ENCODE measurements around the gene WNT7A.
"Not testable (repeated sequence)": the region's sequence is repeated elsewhere in the genome, so short reads cannot be mapped to it uniquely, and the experiment has no call there.

WNT7A gene

DNA sequence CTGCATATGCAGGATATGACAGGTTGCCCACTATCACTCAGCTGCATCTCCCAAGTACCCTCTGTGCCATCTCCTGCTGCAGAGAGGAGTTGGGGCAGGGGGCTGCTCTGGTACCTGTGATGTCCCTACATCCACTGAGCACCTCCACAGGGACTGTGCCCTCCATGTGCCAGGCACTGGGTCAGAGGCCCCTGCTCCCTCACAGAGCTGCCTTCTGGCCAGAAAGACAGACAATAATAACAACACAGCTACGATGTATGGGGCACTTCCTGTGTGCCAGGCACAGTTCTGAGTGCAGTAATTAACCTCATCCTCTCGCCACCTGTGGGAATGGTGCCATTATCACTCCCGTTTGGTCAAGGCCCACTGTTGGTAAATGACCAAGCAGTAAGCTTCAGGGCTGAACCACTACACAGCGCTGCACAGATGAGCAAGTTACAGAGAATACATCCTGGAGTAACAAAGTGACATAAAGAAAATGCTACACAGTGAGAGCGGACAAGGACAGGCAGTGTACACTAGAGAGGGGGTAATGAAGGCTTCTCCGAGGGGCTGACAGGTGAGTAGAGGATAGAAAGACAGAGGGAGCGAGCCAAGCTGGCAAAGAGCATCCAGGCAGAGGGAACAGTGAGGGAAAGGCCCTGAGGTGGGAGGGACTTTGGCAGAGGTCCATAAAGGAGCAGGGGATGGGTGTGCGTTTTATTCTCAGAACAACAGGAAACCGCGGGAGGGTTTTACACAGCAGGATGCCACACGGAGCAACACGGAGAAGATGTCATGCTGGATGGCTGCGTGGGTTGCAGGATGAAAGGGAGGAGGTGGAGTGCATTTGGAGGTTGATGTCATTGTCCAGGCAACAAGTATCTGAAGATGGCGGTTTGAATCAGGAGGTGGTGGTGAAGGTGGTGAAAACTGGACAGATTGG, 13.6 kb downstream of the WNT7A start:
- in situ Hi-C loops (cut with MboI; ENCODE audit: low sequenced_read_pairs) = no loop called here

DNA sequence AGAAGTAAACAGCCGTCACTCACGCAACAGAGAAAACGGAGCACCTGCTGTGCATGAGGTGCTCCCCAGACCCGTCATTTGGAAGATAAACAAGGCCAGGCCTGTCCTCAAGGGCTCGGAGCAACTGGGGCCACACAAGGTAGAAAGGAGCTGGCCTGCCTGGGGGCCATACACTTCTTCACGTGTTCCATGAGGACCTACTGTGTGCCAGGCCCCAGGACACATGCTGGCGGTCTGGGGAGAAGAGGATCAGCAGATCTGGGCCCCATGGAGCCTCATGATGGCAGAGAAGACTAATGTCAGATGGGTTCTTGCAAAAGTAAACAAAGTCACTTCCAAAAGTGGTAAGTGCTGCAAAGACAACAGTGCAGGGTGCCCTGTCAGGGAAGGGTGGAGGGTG, 14.3 kb downstream of the WNT7A start:
- in situ Hi-C loops (cut with MboI; ENCODE audit: low sequenced_read_pairs) = no loop called here

DNA sequence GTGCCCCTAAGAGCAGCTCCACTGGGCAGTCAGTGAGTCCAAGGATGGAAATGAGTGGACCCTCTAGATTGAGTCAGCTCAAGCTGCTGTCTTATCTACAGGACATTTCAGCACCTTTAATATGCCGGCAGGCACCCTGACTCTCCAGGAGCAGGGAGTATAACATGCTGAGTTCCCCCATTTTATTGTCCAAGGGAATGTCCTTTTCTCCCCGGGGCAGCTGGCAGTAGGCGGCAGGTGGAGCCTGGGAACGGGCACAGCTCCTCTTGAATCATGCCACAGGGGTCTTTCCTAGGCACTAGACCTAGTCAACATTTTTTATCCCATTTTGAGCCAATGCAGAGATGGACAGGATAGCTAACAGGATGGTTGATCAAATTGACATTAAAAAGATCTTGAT, 14.8 kb downstream of the WNT7A start:
- in situ Hi-C loops (cut with MboI; ENCODE audit: low sequenced_read_pairs) = no loop called here

DNA sequence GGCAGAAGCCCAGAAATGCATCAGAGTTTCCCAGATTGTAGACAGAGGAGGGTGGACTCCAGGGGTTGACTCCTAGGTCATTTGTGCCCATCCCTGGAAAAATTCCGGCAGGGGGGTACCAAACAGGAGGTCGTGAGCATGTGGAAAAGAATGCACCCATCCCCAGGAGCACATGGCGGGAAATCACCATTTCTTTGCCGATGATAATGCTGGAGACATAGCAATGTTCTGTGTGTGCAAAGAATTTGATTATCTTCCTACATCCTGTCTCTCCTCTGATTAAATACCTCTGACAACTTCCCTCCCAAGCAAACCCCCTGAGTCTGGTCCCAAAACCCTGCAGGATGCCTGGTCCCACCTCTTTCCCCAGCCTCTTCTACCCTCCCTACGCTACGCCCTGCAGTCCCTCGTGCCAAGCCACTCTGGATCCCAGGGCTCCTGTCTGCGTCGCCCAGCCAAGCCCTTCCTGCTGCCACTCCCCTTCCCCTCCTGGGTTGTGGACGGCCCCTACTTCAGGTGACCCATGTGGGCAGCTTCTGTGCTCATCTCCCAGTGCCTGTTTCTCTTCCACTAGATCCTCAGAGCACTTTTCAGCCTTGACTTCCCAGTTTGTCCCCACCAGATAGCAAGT, 15.8 kb downstream of the WNT7A start:
- in situ Hi-C loops (cut with MboI; ENCODE audit: low sequenced_read_pairs) = no loop called here

DNA sequence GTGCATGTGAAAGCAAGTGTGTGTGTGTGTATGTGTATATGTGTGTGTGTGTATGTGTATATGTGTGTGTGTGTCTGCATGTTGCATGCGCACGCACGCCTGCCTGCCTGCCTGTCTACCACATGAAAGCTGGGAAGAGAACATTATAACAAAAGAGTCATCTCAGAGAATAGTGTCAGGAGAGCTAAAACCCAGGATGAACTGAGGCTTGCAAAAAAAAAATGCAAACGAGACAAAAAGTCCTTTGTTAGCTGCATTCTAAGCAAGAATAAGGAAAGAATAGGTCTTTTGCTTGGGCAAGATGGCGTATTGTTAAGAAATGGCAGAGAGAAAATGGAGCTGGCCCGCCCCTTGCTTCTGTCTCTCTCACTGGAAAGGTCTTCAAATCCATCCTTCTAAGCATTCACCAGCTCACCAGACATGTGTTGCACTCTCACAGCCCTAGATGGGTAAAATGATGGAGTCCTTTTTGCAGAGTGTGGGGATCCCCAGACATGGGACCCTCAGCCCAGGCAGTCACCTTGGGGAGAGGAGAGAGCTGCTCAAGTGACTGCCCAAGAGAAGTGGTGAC, 16.4 kb downstream of the WNT7A start:
- in situ Hi-C loops (cut with MboI; ENCODE audit: low sequenced_read_pairs) = no loop called here

DNA sequence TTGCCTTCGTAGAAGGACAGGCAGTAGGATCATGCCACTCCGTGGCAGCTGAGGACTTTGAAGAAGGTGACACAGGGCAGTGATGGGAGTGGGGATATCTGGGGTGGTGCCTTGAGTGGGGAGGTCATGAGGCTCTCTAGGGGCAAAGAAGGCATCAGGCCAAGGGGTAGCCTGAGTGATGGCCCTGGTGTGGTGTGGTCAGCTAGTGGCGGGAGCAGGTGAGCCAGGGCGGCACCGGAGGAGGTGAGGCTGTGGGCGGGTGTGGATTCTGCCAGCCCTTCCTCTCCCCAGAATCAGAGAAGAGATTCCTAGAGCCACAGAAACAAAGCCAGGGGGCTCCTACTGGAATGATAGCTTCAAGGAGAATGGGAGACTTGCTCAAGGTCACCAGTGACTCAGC, 18.4 kb downstream of the WNT7A start:
- in situ Hi-C loops (cut with MboI; ENCODE audit: low sequenced_read_pairs) = no loop called here

DNA sequence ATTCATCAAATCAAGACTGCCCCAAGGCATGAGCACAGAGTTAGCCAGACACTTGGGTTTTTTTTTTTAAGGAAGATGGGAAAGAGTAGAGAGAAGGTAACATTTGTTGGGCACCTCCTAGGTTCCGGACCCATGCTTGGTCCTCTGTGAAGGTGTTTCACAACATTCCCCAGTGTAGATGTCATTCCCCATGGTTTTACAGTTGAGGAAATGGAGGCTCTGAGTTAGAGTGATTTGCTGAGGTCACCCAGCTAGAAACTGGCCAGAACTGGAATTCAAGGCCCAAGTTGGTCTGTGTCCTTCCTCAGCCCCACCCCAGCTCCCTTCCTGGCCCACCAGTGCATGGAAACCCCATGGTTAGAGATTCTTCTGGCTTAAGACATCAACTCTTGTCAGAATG, 19.9 kb downstream of the WNT7A start:
- in situ Hi-C loops (cut with MboI; ENCODE audit: low sequenced_read_pairs) = no loop called here

DNA sequence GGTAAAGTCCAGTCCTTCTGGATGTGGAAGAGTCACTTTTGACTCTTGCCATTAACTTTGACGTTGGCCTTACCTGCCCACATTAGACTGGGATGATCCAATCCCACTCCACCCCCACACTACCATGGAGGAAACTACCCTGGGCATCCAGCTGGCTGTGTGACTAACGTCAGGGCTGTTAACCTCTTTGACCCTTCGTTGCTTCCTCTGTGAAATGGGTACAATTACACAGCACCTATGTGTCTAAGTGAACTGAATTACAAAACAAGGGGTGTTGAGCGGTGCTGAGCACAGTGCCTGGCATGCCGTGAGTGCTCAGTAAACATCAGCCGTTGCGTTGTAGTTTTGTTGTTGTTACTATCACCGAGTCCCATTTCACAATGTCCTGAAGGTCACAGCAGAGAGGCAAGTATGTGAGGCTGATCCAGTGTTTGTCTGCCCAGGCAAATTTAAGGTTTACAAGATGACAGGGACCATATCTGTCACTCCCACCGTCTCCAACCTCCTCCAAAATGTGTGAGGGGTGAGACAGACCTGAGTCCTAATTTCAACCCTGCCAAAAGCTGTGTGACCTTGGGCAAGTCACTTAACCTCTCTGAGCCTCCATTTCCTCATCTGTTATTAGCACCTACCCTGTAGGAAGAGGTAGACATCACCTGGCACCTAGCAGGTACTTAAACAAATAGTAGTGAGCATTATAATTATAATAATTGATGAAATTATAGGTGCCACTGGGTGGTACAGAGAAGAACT, 20.9 kb downstream of the WNT7A start:
- in situ Hi-C loops (cut with MboI; ENCODE audit: low sequenced_read_pairs) = no loop called here

DNA sequence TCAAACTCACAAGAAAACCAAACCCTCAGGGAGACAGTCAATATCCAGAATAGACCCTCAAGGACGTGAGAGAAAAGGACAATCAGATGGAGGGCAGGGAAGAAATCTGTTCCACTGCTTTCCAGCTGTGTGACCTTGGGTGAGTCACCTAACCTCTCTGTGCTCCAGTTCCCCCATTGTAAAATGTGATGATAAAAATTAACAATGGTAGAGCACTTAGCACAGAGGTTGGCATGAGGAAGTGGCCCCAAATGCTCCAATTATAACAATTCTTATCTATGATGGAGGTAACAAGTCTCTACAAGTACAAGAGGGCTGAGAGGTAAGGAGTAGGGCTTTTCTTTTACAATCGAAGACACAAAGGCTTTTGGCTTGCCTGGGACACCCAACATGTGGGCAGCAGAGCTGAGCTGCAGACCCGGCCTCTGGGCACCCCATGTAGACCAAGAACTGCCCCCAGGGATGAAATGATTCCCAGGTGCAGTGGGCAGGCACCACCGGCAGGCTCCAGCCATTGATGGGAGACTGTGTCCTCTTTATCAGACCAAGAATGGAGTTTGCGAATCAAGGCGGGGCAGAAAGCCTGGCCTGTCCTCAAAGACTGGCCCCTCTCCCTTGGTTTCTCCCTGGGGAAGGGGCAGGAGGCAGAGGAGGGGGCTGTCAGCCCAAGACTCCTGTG, 22.0 kb downstream of the WNT7A start:
- in situ Hi-C loops (cut with MboI; ENCODE audit: low sequenced_read_pairs) = no loop called here

DNA sequence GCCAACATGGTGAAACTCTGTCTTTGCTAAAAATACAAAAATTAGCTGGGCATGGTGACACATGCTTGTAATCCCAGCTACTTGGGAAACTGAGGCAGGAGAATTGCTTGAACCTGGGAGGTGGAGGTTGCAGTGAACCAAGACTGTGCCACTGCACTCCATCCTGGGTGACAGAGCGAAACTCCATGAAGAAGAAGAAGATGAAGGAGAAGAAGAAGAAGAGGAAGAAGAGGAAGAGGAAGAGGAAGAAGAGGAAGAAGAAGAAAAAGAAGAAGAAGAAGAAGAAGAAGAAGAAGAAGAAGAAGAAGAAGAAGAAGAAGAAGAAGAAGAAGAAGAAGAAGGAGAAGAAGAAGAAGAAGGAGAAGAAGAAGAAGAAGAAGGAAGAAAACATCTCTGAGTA, 23.2 kb downstream of the WNT7A start:
- in situ Hi-C loops (cut with MboI; ENCODE audit: low sequenced_read_pairs) = not testable (repeated sequence)

DNA sequence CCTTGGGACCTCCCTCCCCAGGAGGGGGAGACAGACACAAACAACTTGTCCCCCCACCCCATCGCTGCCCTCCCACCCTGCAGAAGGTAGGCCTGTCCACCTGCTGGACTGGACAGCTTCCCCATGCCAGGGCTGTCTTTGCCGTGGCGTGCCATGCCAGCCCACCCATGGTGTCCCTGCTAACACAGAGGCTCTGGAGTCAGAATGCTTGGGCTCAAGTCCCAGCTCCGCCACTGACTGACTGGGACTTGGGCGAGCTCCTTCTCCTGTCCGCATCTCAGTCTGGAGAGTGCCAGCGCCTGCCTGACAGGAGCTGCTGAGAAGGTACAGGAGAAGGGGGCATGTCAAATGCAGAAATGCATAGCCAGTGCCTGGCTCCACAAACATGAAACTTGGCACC, 23.9 kb downstream of the WNT7A start:
- in situ Hi-C loops (cut with MboI; ENCODE audit: low sequenced_read_pairs) = no loop called here

DNA sequence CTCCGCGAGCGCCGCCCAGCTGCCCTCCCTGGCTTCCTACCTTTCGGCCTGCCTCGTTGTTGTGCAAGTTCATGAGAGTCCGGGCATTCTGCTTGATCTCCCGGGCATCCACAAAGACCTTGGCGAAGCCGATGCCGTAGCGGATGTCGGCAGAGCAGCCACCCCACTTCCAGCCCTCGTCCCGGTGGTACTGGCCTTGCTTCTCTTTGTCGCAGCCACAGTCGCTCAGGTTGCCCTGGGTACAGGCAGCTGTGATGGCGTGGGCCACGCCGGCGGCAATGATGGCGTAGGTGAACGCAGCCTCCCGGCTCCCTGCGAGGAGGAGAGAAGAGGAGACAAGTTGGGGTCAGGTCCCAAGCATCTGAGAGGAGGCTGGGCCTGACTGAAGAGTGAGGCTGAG, 25.4 kb downstream of the WNT7A start:
- in situ Hi-C loops (cut with MboI; ENCODE audit: low sequenced_read_pairs) = no loop called here

DNA sequence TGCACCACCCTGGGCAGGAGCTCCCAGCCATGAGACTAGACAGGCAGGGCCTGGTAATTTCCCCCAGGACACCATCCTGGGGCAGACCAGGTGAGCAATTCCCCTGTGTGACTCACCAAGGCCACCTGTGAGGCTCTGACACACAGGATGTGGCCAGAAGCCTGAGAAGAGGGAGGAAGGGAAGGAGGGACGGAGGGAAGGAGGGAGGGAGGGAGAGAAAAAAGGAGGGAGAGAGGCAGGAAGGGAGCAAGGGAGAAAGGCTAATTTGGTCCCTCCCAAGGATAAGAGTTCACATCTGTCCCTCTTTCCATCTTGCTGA, 25.9 kb downstream of the WNT7A start:
- in situ Hi-C loops (cut with MboI; ENCODE audit: low sequenced_read_pairs) = no loop called here

DNA sequence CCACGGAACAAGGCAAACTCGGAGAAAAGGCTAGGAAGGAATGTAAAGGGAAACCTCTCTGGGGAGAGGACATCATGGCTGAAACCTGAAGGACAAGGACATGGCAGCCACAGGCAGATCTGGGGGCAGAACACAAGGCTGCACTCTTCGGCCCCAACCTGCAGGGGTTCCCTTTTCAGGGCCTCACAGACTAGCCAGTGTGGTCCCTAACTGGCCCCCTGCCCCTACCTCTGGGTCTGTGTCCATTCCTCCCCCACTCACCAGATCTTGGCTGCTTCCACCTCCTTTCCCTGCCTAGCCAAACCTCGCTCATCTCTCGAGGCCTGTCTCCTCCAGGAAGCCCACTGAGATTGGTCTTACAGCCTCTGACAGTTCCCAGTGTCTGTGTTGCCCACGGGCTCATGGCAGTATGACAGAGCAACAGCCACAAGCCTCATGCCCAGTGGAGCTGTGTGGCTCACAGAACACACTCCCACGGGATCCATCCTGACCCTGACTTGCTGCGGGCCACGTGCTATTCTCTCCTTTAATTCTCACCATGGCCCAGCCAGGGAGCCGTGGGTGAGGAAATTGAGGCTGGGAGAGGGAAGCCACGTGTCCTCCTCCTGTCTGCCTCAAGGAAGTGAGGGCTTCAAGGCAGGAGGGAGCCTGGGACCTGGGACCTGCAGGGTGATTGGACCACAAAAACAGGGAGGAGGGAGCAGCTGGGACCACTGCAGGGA, 26.5 kb downstream of the WNT7A start:
- in situ Hi-C loops (cut with MboI; ENCODE audit: low sequenced_read_pairs) = no loop called here

DNA sequence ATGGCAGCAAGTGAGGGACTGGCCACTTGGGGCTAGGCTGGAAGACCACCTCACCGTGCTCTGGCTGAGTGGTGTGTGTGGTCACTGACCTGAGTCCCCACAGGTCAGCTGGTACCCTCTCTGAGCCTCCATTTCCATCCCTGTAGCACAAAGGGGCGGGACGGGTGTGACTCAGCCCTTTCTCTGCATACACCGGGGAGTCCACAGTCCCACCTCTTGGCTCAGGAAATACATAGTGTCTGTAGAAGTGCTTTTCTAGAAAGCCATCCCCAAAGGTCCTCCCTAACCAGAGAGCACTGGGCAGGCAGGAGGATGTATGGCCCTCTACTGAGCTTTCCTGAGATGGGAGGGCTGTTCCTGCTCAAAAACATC, 27.2 kb downstream of the WNT7A start:
- in situ Hi-C loops (cut with MboI; ENCODE audit: low sequenced_read_pairs) = no loop called here

DNA sequence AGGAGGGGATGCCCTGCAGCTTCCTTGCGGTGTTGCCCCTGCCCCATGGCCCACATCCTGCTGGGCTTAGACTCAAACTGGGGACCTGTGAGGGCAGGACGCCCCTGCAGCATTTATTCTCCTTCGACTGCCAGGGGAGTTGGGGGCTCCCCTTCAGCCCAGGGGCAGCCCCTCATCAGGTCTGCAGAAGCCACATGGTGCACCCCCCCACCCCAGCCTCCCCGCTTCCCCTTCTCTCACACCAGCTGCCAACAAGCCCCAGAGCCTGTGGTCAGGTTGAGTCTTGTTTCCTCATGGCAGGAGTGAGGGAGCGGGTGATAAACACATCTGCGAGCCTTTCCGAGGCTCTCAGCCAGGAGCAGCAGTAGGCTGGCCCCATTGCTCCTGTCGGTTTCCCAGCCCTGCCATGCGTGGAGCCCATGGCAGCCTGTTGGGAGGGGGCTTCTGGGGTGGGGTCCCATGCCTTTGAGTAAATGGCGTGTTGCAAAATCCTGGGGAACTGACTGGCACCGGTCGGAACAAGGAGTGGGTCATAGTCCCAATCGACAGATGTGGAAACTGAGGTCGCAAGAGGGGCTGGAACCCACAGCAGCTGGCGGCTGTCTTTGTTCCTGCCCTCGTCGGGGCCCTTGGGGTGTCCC, 27.8 kb downstream of the WNT7A start:
- in situ Hi-C loops (cut with MboI; ENCODE audit: low sequenced_read_pairs) = no loop called here

DNA sequence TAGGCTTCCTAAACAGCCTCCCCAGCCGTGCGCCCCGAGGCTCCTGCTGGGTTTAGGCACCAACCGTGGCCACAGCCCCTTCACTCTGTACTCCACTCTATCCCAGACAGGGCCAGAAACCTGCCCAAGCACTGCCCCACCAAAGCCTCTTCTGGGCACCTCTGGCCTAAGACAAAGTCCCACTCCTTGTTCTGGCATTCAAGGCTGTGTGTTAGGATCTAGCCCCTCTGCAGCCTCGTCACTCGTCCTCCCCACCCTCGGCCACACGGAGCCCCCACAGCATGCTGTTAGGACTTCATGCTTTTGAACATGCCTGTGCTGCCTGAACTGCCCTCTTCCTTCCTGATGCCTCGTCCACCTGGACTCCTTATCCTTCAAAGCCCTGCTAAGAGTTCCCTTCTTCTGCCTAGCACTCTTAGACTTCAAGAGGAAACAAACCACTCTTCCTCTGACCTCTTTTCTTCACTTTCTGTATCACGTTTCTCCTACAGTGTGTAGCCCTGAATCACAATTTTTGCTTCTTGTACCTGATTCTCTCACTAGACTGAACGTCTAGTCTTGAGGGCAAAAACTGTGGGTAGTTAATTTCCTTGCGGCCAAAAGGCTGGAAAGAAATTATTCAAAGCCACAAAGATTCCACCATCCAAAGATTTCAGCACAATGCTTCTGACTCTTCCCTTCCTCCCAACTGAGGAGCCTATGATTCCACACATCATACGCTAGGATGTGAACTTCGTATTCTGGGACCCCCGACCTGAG, 28.6 kb downstream of the WNT7A start:
- in situ Hi-C loops (cut with MboI; ENCODE audit: low sequenced_read_pairs) = no loop called here

DNA sequence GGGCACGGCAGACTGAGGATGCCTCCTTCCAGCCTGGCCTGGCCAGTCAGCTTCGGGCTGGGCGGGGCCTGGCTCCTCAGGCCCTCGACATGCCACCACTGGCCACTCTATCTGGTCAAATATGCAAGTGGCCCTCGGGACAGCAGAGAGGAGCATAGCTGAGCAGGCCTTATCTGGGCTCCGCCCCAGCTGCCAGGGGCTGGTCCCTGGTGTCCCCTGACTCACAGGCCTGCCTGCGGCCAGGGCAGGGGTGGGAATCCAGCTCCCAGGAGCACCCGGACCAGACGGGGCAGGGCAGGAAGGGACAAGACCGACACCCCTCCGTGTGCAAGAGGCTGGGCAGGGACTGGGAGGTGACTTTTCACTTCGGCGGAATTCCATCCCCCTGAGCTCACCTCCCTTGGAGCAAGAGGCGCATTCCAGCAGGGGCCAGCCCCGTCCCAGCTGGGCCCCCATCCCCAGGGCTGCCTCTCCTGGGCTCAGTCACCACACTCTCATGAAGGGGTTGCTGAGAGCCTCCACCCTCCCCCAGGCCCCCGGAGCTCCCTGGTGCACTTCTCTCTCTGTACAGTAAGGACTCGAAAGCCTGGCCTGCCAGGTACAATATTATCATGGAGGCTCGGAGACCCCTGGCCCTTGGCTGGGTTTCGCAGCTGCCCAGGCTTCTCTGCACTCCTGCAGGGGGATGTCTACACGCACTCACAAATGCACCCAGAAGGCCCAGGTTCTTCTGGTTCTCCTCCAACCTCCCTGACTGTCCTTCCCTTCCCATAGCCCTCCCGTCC, 29.5 kb downstream of the WNT7A start:
- in situ Hi-C loops (cut with MboI; ENCODE audit: low sequenced_read_pairs) = no loop called here
